ENCODE measurements around the gene CALR. TPM values are rescaled to one million over a fixed set of nuclear protein-coding genes. Genes with fewer than 3 reads are reported as not detected.
"Not testable (repeated sequence)": the region's sequence is repeated elsewhere in the genome, so short reads cannot be mapped to it uniquely, and the experiment has no call there.

Gene CALR
- total RNA-seq (100 to 1,000 TPM; 124 to 219 (median 175) TPM), polyA plus RNA-seq (100 to 1,000 TPM; 134 to 273 (median 146) TPM)
- long read RNA-seq, donor 1, transcript CALR-201 (9 exons, 1,903 nt) = major isoform, 50 of 55 reads
- long read RNA-seq, donor 1, partial matches to known transcripts = 4 of 55 reads
- long read RNA-seq, donor 1, other reads (novel, unspliced or antisense) = 1 of 55 reads
- long read RNA-seq, donor 2, transcript CALR-201 (9 exons, 1,903 nt) = major isoform, 115 of 128 reads
- long read RNA-seq, donor 2, partial matches to known transcripts = 9 of 128 reads
- long read RNA-seq, donor 2, other reads (novel, unspliced or antisense) = 4 of 128 reads

- H3K9me3 ChIP-seq = no peaks in the 10 kb centered on the region
- no peaks in the 10 kb centered on the region for H3K27me3 ChIP-seq (ENCODE audit: insufficient read depth in 3 of 3, low read length in 2 of 3)
- WGBS, 3 donors = 0% methylated on average over 41 to 63 of the region's 63 CpGs
- intact Hi-C loops (cut with DNase I) = loop anchor here in 1 of 2 donors (10.0 kb wide), 1 partner anchor 133 kb away; the partner anchor contains the start of genes PRDX2, RNASEH2A and THSD8
- ATAC-seq = peak; percentile 91 to 94 (median 92)
- H3K27ac ChIP-seq = peak within 1 kb of the TSS; percentile 98
- peaks cover 23% of the 10 kb centered on the region for H3K4me1 ChIP-seq
- H3K4me3 ChIP-seq = peak within 1 kb of the TSS; percentile 98
- DNase-seq = peak; percentile 100
- no peak for TF ChIP-seq CTCF (IDR thresholded peaks at IDR 0.05)
- H3K36me3 ChIP-seq (ENCODE audit: insufficient read depth in 1 of 2, low read depth in 1 of 2) = peaks cover 13 to 40% of the 10 kb centered on the region in 2 donors
Measured at GRCh38 chr19:12937927-12938778, at the start of gene CALR. CALR (plus strand) TSS chr19:12938609; CDS start chr19:12938680, 71 bp downstream.

DNA sequence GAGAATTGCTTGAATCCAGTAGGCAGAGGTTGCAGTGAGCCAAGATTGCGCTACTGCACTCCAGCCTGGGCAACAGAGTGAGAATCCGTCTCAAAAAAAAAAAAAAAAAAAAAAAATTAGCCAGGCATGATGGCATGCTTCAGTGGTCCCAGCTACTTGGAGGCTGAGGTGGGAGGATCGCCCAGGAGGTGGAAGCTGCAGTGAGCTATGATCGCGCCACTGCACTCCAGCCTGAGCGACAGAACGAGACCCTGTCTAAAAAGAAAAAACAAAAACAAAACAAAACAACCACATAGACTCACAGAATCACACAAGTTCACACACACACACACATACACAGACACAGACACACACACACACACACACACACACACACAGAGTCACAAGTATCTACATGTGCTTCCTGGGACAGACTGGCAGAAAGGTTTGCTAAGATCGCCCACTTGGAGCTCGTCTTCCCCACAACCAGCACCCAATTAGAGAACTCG is 48.1 kb upstream of the CALR start:
- ATAC-seq; DNase-seq; H3K4me1 ChIP-seq; H3K9me3 ChIP-seq; H3K27me3 ChIP-seq (ENCODE audit: insufficient read depth in 3 of 3, low read length in 2 of 3): not testable (repeated sequence)
- peak overlapping the region; percentile 23 for H3K27ac ChIP-seq
- H3K4me3 ChIP-seq = peak overlapping the region; percentile 98
- WGBS, 3 donors = 29 to 38% (median 32%) methylated on average over 10 of the region's 10 CpGs
- peaks cover 0 to 24% of the 10 kb centered on the region in 2 donors for H3K36me3 ChIP-seq (ENCODE audit: insufficient read depth in 1 of 2, low read depth in 1 of 2)
- intact Hi-C loops (cut with DNase I) = loop anchor here in 1 of 2 donors (5.0 kb wide), 1 partner anchor 67 kb away; the partner anchor contains the start of gene GADD45GIP1

DNA sequence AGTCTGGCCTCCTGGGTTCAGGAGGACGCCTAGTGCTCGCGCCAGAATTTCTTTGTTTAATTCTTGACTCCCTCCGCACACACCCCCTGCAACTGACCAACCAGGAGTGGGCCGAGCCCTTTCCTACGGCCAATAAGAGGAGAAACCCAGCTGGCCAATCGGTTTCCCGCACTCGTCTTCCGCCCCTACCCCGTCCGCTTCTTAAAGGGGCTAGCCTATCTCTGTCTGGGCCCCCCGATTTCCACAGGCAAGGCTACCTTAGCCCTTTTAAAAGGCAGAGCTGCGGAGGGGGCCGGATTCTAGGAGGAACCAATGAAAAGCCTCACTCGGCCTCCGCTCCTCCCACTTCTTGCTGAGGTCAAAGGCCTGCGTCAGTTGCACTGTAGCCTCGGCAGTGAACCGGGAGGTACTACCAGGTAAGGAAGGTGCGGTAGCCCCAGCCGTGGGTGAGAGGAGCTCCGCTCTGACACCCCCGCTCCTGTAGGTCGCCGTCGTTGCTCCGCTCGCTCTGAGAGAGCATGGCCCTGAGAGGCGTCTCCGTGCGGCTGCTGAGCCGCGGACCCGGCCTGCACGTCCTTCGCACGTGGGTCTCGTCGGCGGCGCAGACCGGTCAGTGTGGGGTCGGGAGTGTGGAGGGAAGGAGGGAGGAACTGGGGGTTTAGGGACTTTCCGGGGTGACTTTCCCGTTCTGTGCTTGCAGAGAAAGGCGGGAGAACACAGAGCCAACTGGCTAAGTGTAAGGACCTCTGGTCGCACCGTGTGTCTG is 47.4 kb upstream of the CALR start, which contains the start of gene GCDH:
TSS of gene GCDH (plus strand) at position 374 of the 766 bp plus-strand sequence. CDS start at position 519, 145 bp downstream.
- TF ChIP-seq CTCF (IDR thresholded peaks at IDR 0.05) = no peak
- Histone ChIP-seq H3K27ac (peak within 1 kb of the TSS; percentile 86), H3K27me3 (ENCODE audit: insufficient read depth in 3 of 3, low read length in 2 of 3) (no peaks in the 10 kb centered on the region), H3K4me1 (peaks cover 7% of the 10 kb centered on the region), H3K9me3 (no peaks in the 10 kb centered on the region), H3K36me3 (ENCODE audit: insufficient read depth in 1 of 2, low read depth in 1 of 2) (peaks cover 0 to 27% of the 10 kb centered on the region in 2 donors), H3K4me3 (peak within 1 kb of the TSS; percentile 98)
- DNase-seq (peak; percentile 96 to 98), ATAC-seq (peak; percentile 98 to 99 (median 99))
- 0 to 1% (median 0%) methylated on average over 49 of the region's 49 CpGs for WGBS, 3 donors
- intact Hi-C loops (cut with DNase I) = loop anchor here in 1 of 2 donors (5.0 kb wide), 1 partner anchor 66 kb away; the partner anchor contains the start of gene GADD45GIP1

GRCh38 chr19:12891553-12892021 is 46.8 kb upstream of the CALR start:
- DNase-seq = no peak
- peaks cover 2 to 33% of the 10 kb centered on the region in 2 donors for H3K36me3 ChIP-seq (ENCODE audit: insufficient read depth in 1 of 2, low read depth in 1 of 2)
- H3K4me1 ChIP-seq = peaks cover 7% of the 10 kb centered on the region
- no peak for ATAC-seq
- peak overlapping the region; percentile 86 for H3K27ac ChIP-seq
- H3K9me3 ChIP-seq = no peaks in the 10 kb centered on the region
- H3K27me3 ChIP-seq (ENCODE audit: insufficient read depth in 3 of 3, low read length in 2 of 3) = no peaks in the 10 kb centered on the region
- peak overlapping the region; percentile 98 for H3K4me3 ChIP-seq
- intact Hi-C loops (cut with DNase I) = loop anchor here in 1 of 2 donors (5.0 kb wide), 1 partner anchor 66 kb away; the partner anchor contains the start of gene GADD45GIP1
- 4 to 6% (median 6%) methylated on average over 26 of the region's 26 CpGs for WGBS, 3 donors
- TF ChIP-seq CTCF (IDR thresholded peaks at IDR 0.05) = no peak
